Activated naive CD8-positive, alpha-beta T cell treated with anti-CD3 and anti-CD28 coated beads for 36 hours (primary cell): ENCODE measurements around the gene CLIP4. TPM values are rescaled to one million over a fixed set of nuclear protein-coding genes. Genes with fewer than 3 reads are reported as not detected.

Experiments
- DNase-seq: peaks from one replicate; pipeline ENCODE4 v3.0.0; 2021
- H3K27ac Mint-ChIP-seq: one replicate; pipeline ENCODE4 v1.8.0; 2022; ENCODE audit warnings: mild to moderate bottlenecking, moderate library complexity, mixed read lengths
- H3K27me3 Mint-ChIP-seq: one replicate; pipeline ENCODE4 v1.8.0; 2022; ENCODE audit warnings: mild to moderate bottlenecking, mixed read lengths
- H3K36me3 Mint-ChIP-seq: one replicate; pipeline ENCODE4 v1.8.0; 2021; ENCODE audit warnings: mild to moderate bottlenecking, mixed read lengths
- H3K4me1 Mint-ChIP-seq: one replicate; pipeline ENCODE4 v1.8.0; 2021; ENCODE audit warnings: mixed read lengths
- H3K4me3 Mint-ChIP-seq: one replicate; pipeline ENCODE4 v1.8.0; 2022; ENCODE audit warnings: mild to moderate bottlenecking, moderate library complexity, mixed read lengths
- H3K9me3 Mint-ChIP-seq: one replicate; pipeline ENCODE4 v1.8.0; 2022; ENCODE audit warnings: mixed read lengths
- total RNA-seq, 2 experiments: library from RNA; stranded (reverse); gene quantifications; one replicate each; pipeline ENCODE4 v1.2.3, GENCODE V29; 2021

The CLIP4 gene
- total RNA-seq, 2 experiments from 2014 or later, result 15.8 to 18.7 TPM

GRCh38 chr2:29182920-29183319 is 67.7 kb downstream of the CLIP4 start:
- peaks cover 22% of the 10 kb centered on the region for H3K36me3 Mint-ChIP-seq
- peaks cover 8% of the 10 kb centered on the region for H3K4me1 Mint-ChIP-seq
- peaks cover 3% of the 10 kb centered on the region for H3K9me3 Mint-ChIP-seq
- no peak overlapping the region for H3K27ac Mint-ChIP-seq
- H3K4me3 Mint-ChIP-seq, result no peak overlapping the region
- no peaks in the 10 kb centered on the region for H3K27me3 Mint-ChIP-seq
- no peak for DNase-seq

GRCh38 chr2:29184531-29184930 is 69.3 kb downstream of the CLIP4 start:
- Mint-ChIP-seq H3K27me3 (no peaks in the 10 kb centered on the region), H3K4me1 (peaks cover 12% of the 10 kb centered on the region), H3K36me3 (peaks cover 26% of the 10 kb centered on the region)

GRCh38 chr2:29186817-29187216 is 71.6 kb downstream of the CLIP4 start:
- no peak overlapping the region for H3K4me3 Mint-ChIP-seq
- H3K4me1 Mint-ChIP-seq, result peaks cover 10% of the 10 kb centered on the region
- H3K9me3 Mint-ChIP-seq, result peaks cover 3% of the 10 kb centered on the region
- no peak overlapping the region for H3K27ac Mint-ChIP-seq
- no peak for DNase-seq
- H3K36me3 Mint-ChIP-seq, result peaks cover 19% of the 10 kb centered on the region
- H3K27me3 Mint-ChIP-seq, result no peaks in the 10 kb centered on the region

More at GRCh38 chr2:29184531-29184930, 69.3 kb downstream of the CLIP4 start:
- DNase-seq, result no peak
- Mint-ChIP-seq H3K4me3 (no peak overlapping the region), H3K27ac (no peak overlapping the region), H3K9me3 (peaks cover 3% of the 10 kb centered on the region)

GRCh38 chr2:29187926-29188325 is 72.7 kb downstream of the CLIP4 start:
- H3K9me3 Mint-ChIP-seq, result peaks cover 3% of the 10 kb centered on the region
- no peak for DNase-seq
- peaks cover 10% of the 10 kb centered on the region for H3K4me1 Mint-ChIP-seq
- no peak overlapping the region for H3K4me3 Mint-ChIP-seq
- H3K36me3 Mint-ChIP-seq, result peaks cover 19% of the 10 kb centered on the region
- H3K27ac Mint-ChIP-seq, result no peak overlapping the region
- H3K27me3 Mint-ChIP-seq, result no peaks in the 10 kb centered on the region

GRCh38 chr2:29189052-29189451 is 73.8 kb downstream of the CLIP4 start:
- H3K27me3 Mint-ChIP-seq, result no peaks in the 10 kb centered on the region
- H3K36me3 Mint-ChIP-seq, result peaks cover 19% of the 10 kb centered on the region
- peaks cover 3% of the 10 kb centered on the region for H3K9me3 Mint-ChIP-seq
- no peak for DNase-seq
- H3K4me1 Mint-ChIP-seq, result peaks cover 10% of the 10 kb centered on the region
- no peak overlapping the region for H3K4me3 Mint-ChIP-seq
- no peak overlapping the region for H3K27ac Mint-ChIP-seq

- peaks cover 10% of the 10 kb centered on the region for H3K36me3 Mint-ChIP-seq
- no peaks in the 10 kb centered on the region for H3K27me3 Mint-ChIP-seq
- peaks cover 14% of the 10 kb centered on the region for H3K4me1 Mint-ChIP-seq
- no peak overlapping the region for H3K27ac Mint-ChIP-seq
- no peak overlapping the region for H3K4me3 Mint-ChIP-seq
- DNase-seq, result no peak
- peaks cover 3% of the 10 kb centered on the region for H3K9me3 Mint-ChIP-seq
These were observed 76.6 kb downstream of the CLIP4 start for GRCh38 chr2:29191817-29192216.

- no peak overlapping the region for H3K27ac Mint-ChIP-seq
- peaks cover 7% of the 10 kb centered on the region for H3K36me3 Mint-ChIP-seq
These were observed 77.3 kb downstream of the CLIP4 start for GRCh38 chr2:29192526-29192925.

GRCh38 chr2:29193111-29193510 is 77.9 kb downstream of the CLIP4 start:
- no peaks in the 10 kb centered on the region for H3K9me3 Mint-ChIP-seq

More at GRCh38 chr2:29192526-29192925, 77.3 kb downstream of the CLIP4 start:
- Mint-ChIP-seq H3K9me3 (peaks cover 3% of the 10 kb centered on the region), H3K4me3 (no peak overlapping the region), H3K4me1 (peaks cover 14% of the 10 kb centered on the region), H3K27me3 (no peaks in the 10 kb centered on the region)
- no peak for DNase-seq

GRCh38 chr2:29193681-29194080 is 78.5 kb downstream of the CLIP4 start:
- Mint-ChIP-seq H3K27me3 (no peaks in the 10 kb centered on the region), H3K36me3 (no peaks in the 10 kb centered on the region)

More at GRCh38 chr2:29193111-29193510, 77.9 kb downstream of the CLIP4 start:
- H3K4me1 Mint-ChIP-seq, result peaks cover 14% of the 10 kb centered on the region
- DNase-seq, result no peak
- peaks cover 1% of the 10 kb centered on the region for H3K36me3 Mint-ChIP-seq
- H3K27me3 Mint-ChIP-seq, result no peaks in the 10 kb centered on the region
- H3K27ac Mint-ChIP-seq, result no peak overlapping the region
- H3K4me3 Mint-ChIP-seq, result no peak overlapping the region

GRCh38 chr2:29195796-29196195 is 80.6 kb downstream of the CLIP4 start:
- Mint-ChIP-seq H3K36me3 (no peaks in the 10 kb centered on the region), H3K27me3 (no peaks in the 10 kb centered on the region), H3K4me3 (no peak overlapping the region), H3K27ac (no peak overlapping the region), H3K9me3 (no peaks in the 10 kb centered on the region), H3K4me1 (peaks cover 4% of the 10 kb centered on the region)
- DNase-seq, result no peak

More at GRCh38 chr2:29193681-29194080, 78.5 kb downstream of the CLIP4 start:
- H3K27ac Mint-ChIP-seq, result no peak overlapping the region
- H3K9me3 Mint-ChIP-seq, result no peaks in the 10 kb centered on the region
- H3K4me3 Mint-ChIP-seq, result no peak overlapping the region
- H3K4me1 Mint-ChIP-seq, result peaks cover 14% of the 10 kb centered on the region
- no peak for DNase-seq

GRCh38 chr2:29196792-29197788 is 81.9 kb downstream of the CLIP4 start:
- H3K9me3 Mint-ChIP-seq, result no peaks in the 10 kb centered on the region
- H3K27ac Mint-ChIP-seq, result no peak overlapping the region
- H3K27me3 Mint-ChIP-seq, result no peaks in the 10 kb centered on the region
- peaks cover 4% of the 10 kb centered on the region for H3K4me1 Mint-ChIP-seq
- peak; percentile 74 for DNase-seq
- H3K4me3 Mint-ChIP-seq, result no peak overlapping the region
- H3K36me3 Mint-ChIP-seq, result no peaks in the 10 kb centered on the region

- H3K27ac Mint-ChIP-seq, result no peak overlapping the region
- H3K4me3 Mint-ChIP-seq, result no peak overlapping the region
- no peaks in the 10 kb centered on the region for H3K4me1 Mint-ChIP-seq
- no peaks in the 10 kb centered on the region for H3K9me3 Mint-ChIP-seq
- no peak for DNase-seq
- H3K36me3 Mint-ChIP-seq, result no peaks in the 10 kb centered on the region
- H3K27me3 Mint-ChIP-seq, result no peaks in the 10 kb centered on the region
These were observed 86.8 kb downstream of the CLIP4 start for GRCh38 chr2:29201979-29202378.

- no peaks in the 10 kb centered on the region for H3K9me3 Mint-ChIP-seq
- H3K27ac Mint-ChIP-seq, result no peak overlapping the region
- H3K4me1 Mint-ChIP-seq, result no peaks in the 10 kb centered on the region
- DNase-seq, result no peak
- no peak overlapping the region for H3K4me3 Mint-ChIP-seq
- no peaks in the 10 kb centered on the region for H3K27me3 Mint-ChIP-seq
- H3K36me3 Mint-ChIP-seq, result no peaks in the 10 kb centered on the region
These were observed 87.7 kb downstream of the CLIP4 start for GRCh38 chr2:29202819-29203495.

- H3K27me3 Mint-ChIP-seq, result no peaks in the 10 kb centered on the region
These were observed 91.7 kb downstream of the CLIP4 start for GRCh38 chr2:29206941-29207340.

More at GRCh38 chr2:29206941-29207340, 91.7 kb downstream of the CLIP4 start:
- Mint-ChIP-seq H3K4me1 (no peaks in the 10 kb centered on the region), H3K4me3 (no peak overlapping the region), H3K36me3 (peaks cover 4% of the 10 kb centered on the region), H3K27ac (no peak overlapping the region), H3K9me3 (no peaks in the 10 kb centered on the region)
- no peak for DNase-seq
